ENCODE data around the gene RAET1G. TPM values are rescaled to one million over a fixed set of nuclear protein-coding genes. Genes with fewer than 3 reads are reported as not detected.
"Not testable (repeated sequence)": the region's sequence is repeated elsewhere in the genome, so short reads cannot be mapped to it uniquely, and the experiment has no call there.

The RAET1G gene
- total RNA-seq, 6 donors from 2014 or later: 0.37 to 2.1 (median 0.75) TPM; not detected in 2

- no peaks in the 10 kb centered on the region for H3K4me1 ChIP-seq
- H3K36me3 ChIP-seq: no peaks in the 10 kb centered on the region
- no peaks in the 10 kb centered on the region for H3K27me3 ChIP-seq
- peaks cover 0 to 8% (median 5%) of the 10 kb centered on the region in 4 donors for H3K9me3 ChIP-seq
- no peak for TF ChIP-seq POLR2AphosphoS5 (IDR thresholded peaks at IDR 0.05)
- TF ChIP-seq EP300 (IDR thresholded peaks at IDR 0.05): no peak
- no peak for TF ChIP-seq CTCF (IDR thresholded peaks at IDR 0.05)
- TF ChIP-seq POLR2A (IDR thresholded peaks at IDR 0.05): no peak
- no peak overlapping the region for H3K27ac ChIP-seq
- no peak overlapping the region for H3K4me3 ChIP-seq
- ATAC-seq (ENCODE audit: low FRiP score in 2 of 2) (no peak), DNase-seq (no peak)
- 73 to 76% methylated on average over 2 of the region's 2 CpGs for WGBS, 2 donors
These were observed 9.8 kb downstream of the RAET1G start for GRCh38 chr6:149913085-149913484.

DNA sequence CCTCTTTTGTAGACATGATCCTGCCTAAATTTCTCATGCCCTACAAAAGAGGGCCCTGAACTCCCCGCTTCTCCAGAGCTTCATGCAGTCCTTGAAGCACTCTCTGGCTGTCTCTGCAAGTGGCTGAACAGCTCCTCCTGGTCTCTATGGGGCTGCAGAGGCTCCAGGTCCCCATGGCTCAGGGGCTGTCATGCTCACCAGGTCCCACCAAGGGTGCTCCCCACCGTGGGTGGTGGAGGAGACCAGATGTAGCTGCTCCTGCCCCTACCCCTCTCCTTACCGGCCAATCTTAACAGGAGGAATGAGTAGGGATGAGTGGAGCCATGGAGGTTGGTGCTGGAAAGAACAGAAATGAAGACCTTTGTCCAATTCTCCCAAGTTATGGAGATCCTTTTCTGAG is 10.2 kb downstream of the RAET1G start:
- H3K4me1 ChIP-seq; H3K36me3 ChIP-seq; H3K27ac ChIP-seq; H3K9me3 ChIP-seq; H3K4me3 ChIP-seq; ATAC-seq (ENCODE audit: low FRiP score in 2 of 2); DNase-seq; H3K27me3 ChIP-seq: not testable (repeated sequence)
- WGBS, 2 donors: 76 to 81% methylated on average over 2 to 3 of the region's 3 CpGs

DNA sequence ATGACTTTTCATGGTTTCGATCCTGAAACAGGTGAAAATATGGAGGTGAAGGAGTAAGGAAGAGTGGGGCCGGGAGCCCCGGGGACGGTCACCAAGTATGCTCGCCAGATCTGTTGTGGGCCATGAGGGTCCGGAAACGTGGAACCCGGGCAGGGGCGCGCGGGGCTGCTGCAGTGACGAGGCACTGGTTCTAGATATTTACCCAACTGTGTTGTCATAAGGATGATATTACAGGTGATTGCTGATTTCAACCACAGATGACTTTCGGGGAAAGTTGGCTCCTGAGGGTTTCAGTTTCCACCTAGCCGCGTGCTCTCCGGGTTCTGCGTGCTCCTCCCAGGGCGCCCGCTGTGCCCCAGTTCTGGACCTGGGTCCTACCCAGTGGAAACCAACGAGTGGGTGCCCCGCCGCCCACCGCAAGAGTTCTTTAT is 12.2 kb downstream of the RAET1G start:
- Histone ChIP-seq H3K4me1 (no peaks in the 10 kb centered on the region), H3K27ac (no peak overlapping the region), H3K27me3 (no peaks in the 10 kb centered on the region), H3K36me3 (no peaks in the 10 kb centered on the region), H3K4me3 (no peak overlapping the region), H3K9me3 (peaks cover 0 to 9% (median 5%) of the 10 kb centered on the region in 4 donors)
- DNase-seq (peak in 1 of 2 donors; percentile 53), ATAC-seq (ENCODE audit: low FRiP score in 2 of 2) (no peak)
- TF ChIP-seq EP300 (IDR thresholded peaks at IDR 0.05) (no peak), POLR2A (IDR thresholded peaks at IDR 0.05) (no peak), CTCF (IDR thresholded peaks at IDR 0.05) (no peak), POLR2AphosphoS5 (IDR thresholded peaks at IDR 0.05) (no peak)
- WGBS, 2 donors: 93 to 96% methylated on average over 23 of the region's 23 CpGs

- no peak overlapping the region for H3K4me3 ChIP-seq
- WGBS, 2 donors: 87 to 95% methylated on average over 6 to 9 of the region's 9 CpGs
- no peaks in the 10 kb centered on the region for H3K27me3 ChIP-seq
- no peak overlapping the region for H3K27ac ChIP-seq
- peaks cover 0 to 9% (median 5%) of the 10 kb centered on the region in 4 donors for H3K9me3 ChIP-seq
- DNase-seq (no peak), ATAC-seq (ENCODE audit: low FRiP score in 2 of 2) (no peak)
- H3K4me1 ChIP-seq: no peaks in the 10 kb centered on the region
- no peak for TF ChIP-seq CTCF (IDR thresholded peaks at IDR 0.05)
- TF ChIP-seq POLR2AphosphoS5 (IDR thresholded peaks at IDR 0.05): no peak
- no peak for TF ChIP-seq EP300 (IDR thresholded peaks at IDR 0.05)
- TF ChIP-seq POLR2A (IDR thresholded peaks at IDR 0.05): no peak
- H3K36me3 ChIP-seq: no peaks in the 10 kb centered on the region
These were observed 13.0 kb downstream of the RAET1G start for GRCh38 chr6:149909701-149910470.

DNA sequence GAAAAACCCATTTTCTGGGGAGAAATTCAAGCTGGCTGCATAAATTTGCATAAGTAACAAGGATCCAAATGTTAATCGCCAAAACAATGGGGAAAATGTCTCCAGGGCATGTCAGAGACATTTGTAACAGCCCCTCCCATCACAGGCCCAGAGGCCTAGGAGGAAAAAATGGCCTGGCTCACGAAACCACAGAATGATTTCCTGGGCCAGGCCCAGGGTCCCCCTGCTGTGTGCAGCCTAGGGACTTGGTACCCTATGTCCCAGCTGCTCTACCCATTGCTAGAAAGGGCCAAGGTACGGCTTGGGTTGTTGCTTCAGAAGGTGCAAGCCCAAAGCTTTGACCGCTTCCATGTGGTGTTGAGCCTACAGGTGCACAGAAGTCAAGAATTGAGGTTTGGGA is 14.4 kb downstream of the RAET1G start:
- ATAC-seq (ENCODE audit: low FRiP score in 2 of 2); H3K9me3 ChIP-seq; H3K4me1 ChIP-seq; H3K27me3 ChIP-seq; H3K27ac ChIP-seq; DNase-seq; H3K36me3 ChIP-seq; H3K4me3 ChIP-seq: not testable (repeated sequence)
- 78 to 81% methylated on average over 3 to 4 of the region's 4 CpGs for WGBS, 2 donors

DNA sequence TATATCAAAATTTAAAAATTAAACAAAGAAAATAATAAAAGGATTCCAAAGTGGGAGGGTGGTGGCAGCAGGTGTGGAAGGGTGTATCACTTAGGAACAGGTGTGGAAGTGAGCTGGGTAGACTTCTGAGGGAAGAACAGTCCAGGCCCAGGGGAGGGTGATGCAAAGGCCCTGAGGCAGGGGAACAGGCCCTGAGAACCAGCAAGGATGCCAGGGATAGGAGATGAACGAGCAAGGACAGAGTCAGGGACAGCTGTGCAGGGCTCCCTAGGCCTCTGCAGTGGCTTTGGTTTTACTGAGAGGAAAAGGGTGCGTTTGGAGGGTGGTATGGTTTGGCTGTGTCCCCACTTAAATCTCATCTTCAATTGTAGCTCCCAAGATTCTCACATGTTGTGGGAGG is 15.6 kb downstream of the RAET1G start:
- Histone ChIP-seq H3K4me3 (no peak overlapping the region), H3K9me3 (peaks cover 0 to 9% (median 5%) of the 10 kb centered on the region in 4 donors), H3K27ac (no peak overlapping the region), H3K27me3 (no peaks in the 10 kb centered on the region), H3K36me3 (no peaks in the 10 kb centered on the region), H3K4me1 (no peaks in the 10 kb centered on the region)
- ATAC-seq (ENCODE audit: low FRiP score in 2 of 2) (no peak), DNase-seq (no peak)
- no peak for TF ChIP-seq EP300 (IDR thresholded peaks at IDR 0.05)
- no peak for TF ChIP-seq POLR2A (IDR thresholded peaks at IDR 0.05)
- no peak for TF ChIP-seq CTCF (IDR thresholded peaks at IDR 0.05)
- no peak for TF ChIP-seq POLR2AphosphoS5 (IDR thresholded peaks at IDR 0.05)
- WGBS, 2 donors: 86 to 94% methylated on average over 2 of the region's 2 CpGs

Measured in upper lobe of left lung (tissue), 6 donors.